Measurements from ENCODE around the gene DGKI. TPM values are rescaled to one million over a fixed set of nuclear protein-coding genes. Genes with fewer than 3 reads are reported as not detected.

Gene DGKI
- total RNA-seq, 1 experiment from 2014 or later: 0.79 TPM

GRCh38 chr7:137684316-137684715 is 162.5 kb downstream of the DGKI start (continued):
- TF ChIP-seq ZSCAN18 (CRISPR knock-in tag; IDR thresholded peaks at IDR 0.05) (no peak), ZNF416 (CRISPR knock-in tag; IDR thresholded peaks at IDR 0.05) (no peak), CREB1 (CRISPR knock-in tag; IDR thresholded peaks at IDR 0.05) (no peak), GABPB1 (CRISPR knock-in tag; IDR thresholded peaks at IDR 0.05) (no peak), EMX1 (CRISPR knock-in tag; IDR thresholded peaks at IDR 0.05) (no peak)
- TF ChIP-seq, protein P1, sequence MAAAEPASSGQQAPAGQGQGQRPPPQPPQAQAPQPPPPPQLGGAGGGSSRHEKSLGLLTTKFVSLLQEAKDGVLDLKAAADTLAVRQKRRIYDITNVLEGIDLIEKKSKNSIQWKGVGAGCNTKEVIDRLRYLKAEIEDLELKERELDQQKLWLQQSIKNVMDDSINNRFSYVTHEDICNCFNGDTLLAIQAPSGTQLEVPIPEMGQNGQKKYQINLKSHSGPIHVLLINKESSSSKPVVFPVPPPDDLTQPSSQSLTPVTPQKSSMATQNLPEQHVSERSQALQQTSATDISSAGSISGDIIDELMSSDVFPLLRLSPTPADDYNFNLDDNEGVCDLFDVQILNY (CRISPR knock-in tag; IDR thresholded peaks at IDR 0.05): no peak
- TF ChIP-seq, protein P2, sequence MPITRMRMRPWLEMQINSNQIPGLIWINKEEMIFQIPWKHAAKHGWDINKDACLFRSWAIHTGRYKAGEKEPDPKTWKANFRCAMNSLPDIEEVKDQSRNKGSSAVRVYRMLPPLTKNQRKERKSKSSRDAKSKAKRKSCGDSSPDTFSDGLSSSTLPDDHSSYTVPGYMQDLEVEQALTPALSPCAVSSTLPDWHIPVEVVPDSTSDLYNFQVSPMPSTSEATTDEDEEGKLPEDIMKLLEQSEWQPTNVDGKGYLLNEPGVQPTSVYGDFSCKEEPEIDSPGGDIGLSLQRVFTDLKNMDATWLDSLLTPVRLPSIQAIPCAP (CRISPR knock-in tag; IDR thresholded peaks at IDR 0.05): no peak

DNA sequence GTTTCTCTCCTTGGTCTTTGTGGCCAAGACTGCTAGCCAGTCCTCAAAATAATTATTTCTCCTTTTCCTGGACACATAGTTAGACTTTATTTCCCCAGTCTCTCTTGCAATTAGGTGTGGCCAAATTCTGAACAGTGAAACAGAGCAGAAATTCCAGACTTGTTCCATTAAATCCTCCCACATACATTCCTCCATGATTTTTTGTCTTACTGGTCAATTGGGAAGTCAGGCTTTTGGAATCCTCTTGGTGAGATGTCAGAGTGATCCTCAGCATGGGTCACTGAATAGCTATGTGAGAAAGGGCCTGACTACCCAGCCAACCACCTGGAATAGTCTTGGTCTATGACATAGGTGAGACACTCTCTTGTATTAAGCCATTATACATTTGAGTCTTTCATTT is 164.2 kb downstream of the DGKI start:
- H3K4me1 Mint-ChIP-seq: peaks cover 20% of the 10 kb centered on the region
- ChIA-PET CTCF (no interaction called here), POLR2A (no interaction called here)
- no peaks in the 10 kb centered on the region; the same call in 1 of the 2 replicates for H3K36me3 Mint-ChIP-seq
- DNase-seq (ENCODE audit: low spot score) (no peak), ATAC-seq (no peak)
- no peak for TF ChIP-seq ZMAT4 (CRISPR knock-in tag; IDR thresholded peaks at IDR 0.05)
- no peak for TF ChIP-seq NR1H2 (CRISPR knock-in tag; IDR thresholded peaks at IDR 0.05)
- TF ChIP-seq GABPB1 (CRISPR knock-in tag; IDR thresholded peaks at IDR 0.05): no peak
- TF ChIP-seq NR3C1 (CRISPR knock-in tag; conservative IDR thresholded peaks at IDR 0.05; ENCODE audit: low read depth): no peak
- H3K9me3 Mint-ChIP-seq: peaks cover 7% of the 10 kb centered on the region; the same call in 1 of the 2 replicates
- H3K27me3 Mint-ChIP-seq (ENCODE audit: low read depth): no peaks in the 10 kb centered on the region
- H3K4me3 Mint-ChIP-seq: no peak overlapping the region
- H3K27ac Mint-ChIP-seq: no peak overlapping the region

GRCh38 chr7:137681657-137682562 is 164.9 kb downstream of the DGKI start:
- Mint-ChIP-seq H3K27me3 (ENCODE audit: low read depth) (no peaks in the 10 kb centered on the region), H3K36me3 (no peaks in the 10 kb centered on the region; the same call in 1 of the 2 replicates), H3K4me1 (peaks cover 20% of the 10 kb centered on the region), H3K9me3 (peaks cover 7% of the 10 kb centered on the region; the same call in 1 of the 2 replicates), H3K4me3 (no peak overlapping the region), H3K27ac (no peak overlapping the region)
- CTCF ChIA-PET: interaction anchor here (0.7 kb wide), 1 partner anchor 56 kb away, joined by 3 read pairs; no protein-coding TSS in a partner anchor
- ATAC-seq (peak; percentile 32; the same call in 1 of the 2 replicates), DNase-seq (ENCODE audit: low spot score) (no peak)
- POLR2A ChIA-PET: no interaction called here
- TF ChIP-seq FOXK1 (CRISPR knock-in tag; IDR thresholded peaks at IDR 0.05): no peak
- TF ChIP-seq, protein P3, sequence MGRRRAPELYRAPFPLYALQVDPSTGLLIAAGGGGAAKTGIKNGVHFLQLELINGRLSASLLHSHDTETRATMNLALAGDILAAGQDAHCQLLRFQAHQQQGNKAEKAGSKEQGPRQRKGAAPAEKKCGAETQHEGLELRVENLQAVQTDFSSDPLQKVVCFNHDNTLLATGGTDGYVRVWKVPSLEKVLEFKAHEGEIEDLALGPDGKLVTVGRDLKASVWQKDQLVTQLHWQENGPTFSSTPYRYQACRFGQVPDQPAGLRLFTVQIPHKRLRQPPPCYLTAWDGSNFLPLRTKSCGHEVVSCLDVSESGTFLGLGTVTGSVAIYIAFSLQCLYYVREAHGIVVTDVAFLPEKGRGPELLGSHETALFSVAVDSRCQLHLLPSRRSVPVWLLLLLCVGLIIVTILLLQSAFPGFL (CRISPR knock-in tag; IDR thresholded peaks at IDR 0.05; ENCODE audit: borderline replicate concordance): no peak
- no peak for TF ChIP-seq CREB1 (CRISPR knock-in tag; IDR thresholded peaks at IDR 0.05)
- no peak for TF ChIP-seq ETV6 (CRISPR knock-in tag; IDR thresholded peaks at IDR 0.05)
- TF ChIP-seq ZNF416 (CRISPR knock-in tag; IDR thresholded peaks at IDR 0.05): no peak
- no peak for TF ChIP-seq E2F4 (CRISPR knock-in tag; IDR thresholded peaks at IDR 0.05; ENCODE audit: borderline replicate concordance, low read depth)
- no peak for TF ChIP-seq ZNF138 (CRISPR knock-in tag; conservative IDR thresholded peaks at IDR 0.05)
- TF ChIP-seq NFE2L1 (CRISPR knock-in tag; IDR thresholded peaks at IDR 0.05): no peak
- no peak for TF ChIP-seq ZNF532 (CRISPR knock-in tag; IDR thresholded peaks at IDR 0.05; ENCODE audit: borderline replicate concordance)
